H1 (cell line): ENCODE measurements around the gene CLEC1A. TPM values are rescaled to one million over a fixed set of nuclear protein-coding genes. Genes with fewer than 3 reads are reported as not detected.
A peak's percentile ranks its signal among the peaks of the same experiment; 100 is the strongest.

Experiments
- CTCF ChIA-PET: fragments of 300-600 bp; sonication (Branson Sonifier 250); formaldehyde crosslinking; loops from one replicate; lab custom pipeline; 2021; ENCODE audit not compliant: partially characterized antibody; lab: Charles Lee
- POLR2A ChIA-PET: fragments of 300-600 bp; sonication (Branson Sonifier 250); formaldehyde crosslinking; loops from one replicate; lab custom pipeline; 2021; ENCODE audit warnings: inconsistent platforms; ENCODE audit not compliant: partially characterized antibody; lab: Charles Lee
- DNase-seq, 2 experiments: peaks; one replicate each; pipeline versions ENCODE4 v3.0.0 to v3.0.0-alpha.2; 2010 to 2022; ENCODE audit warnings: low spot score in 2 of 2, low read depth in 1 of 2, mixed read lengths in 1 of 2
- FAIRE-seq: peaks from 2 replicates; lab custom pipeline; 2011; peaks lifted over from hg19 to GRCh38; lab: Jason Lieb, UNC
- H2AFZ ChIP-seq: 2 replicates; pipeline ENCODE4 v1.8.1; 2012; ENCODE audit warnings: low read length, inconsistent platforms
- H2AK5ac ChIP-seq: 2 replicates; pipeline ENCODE4 v1.6.1; 2013; ENCODE audit warnings: low read depth, low read length
- H2BK120ac ChIP-seq: replicated peaks from 2 replicates; pipeline ENCODE3; 2013; ENCODE audit warnings: low read depth, low read length, inconsistent platforms
- H2BK12ac ChIP-seq: 2 replicates; pipeline ENCODE4 v1.6.1; 2013; ENCODE audit warnings: low read depth, low read length
- H2BK15ac ChIP-seq: 2 replicates; pipeline ENCODE4 v1.6.1; 2013; ENCODE audit warnings: low read length
- H2BK20ac ChIP-seq: 2 replicates; pipeline ENCODE4 v1.6.1; 2013; ENCODE audit warnings: low read length
- H2BK5ac ChIP-seq: 2 replicates; pipeline ENCODE4 v1.6.1; 2013; ENCODE audit warnings: low read depth, low read length
- H3K14ac ChIP-seq: 2 replicates; pipeline ENCODE4 v1.6.1; 2013; ENCODE audit warnings: inconsistent platforms; ENCODE audit not compliant: insufficient read length
- H3K18ac ChIP-seq: 2 replicates; pipeline ENCODE4 v1.6.1; 2013; ENCODE audit warnings: low read length; ENCODE audit errors: extremely low read depth
- H3K23ac ChIP-seq: 2 replicates; pipeline ENCODE4 v1.6.1; 2013; ENCODE audit warnings: inconsistent platforms; ENCODE audit not compliant: insufficient read length
- H3K23me2 ChIP-seq: 2 replicates; pipeline ENCODE4 v1.6.1; 2013; ENCODE audit warnings: low read depth, low read length
- H3K27ac ChIP-seq: 2 replicates; pipeline ENCODE4 v1.6.1; 2011; ENCODE audit warnings: low read depth, low read length, inconsistent platforms
- H3K27me3 ChIP-seq, 4 experiments: replicated peaks in 1 of 4; 1 replicate in 1 of 4; 2 replicates in 3 of 4; pipeline versions ENCODE4 v1.6.1 to v1.8.1; 2011 to 2013; ENCODE audit warnings: low read length in 3 of 4, mild to moderate bottlenecking in 3 of 4, inconsistent platforms in 2 of 4, mixed read lengths in 2 of 4, moderate library complexity in 1 of 4; ENCODE audit not compliant: control insufficient read depth in 3 of 4, insufficient read depth in 3 of 4; ENCODE audit errors: extremely low read depth in 1 of 4
- H3K36me3 ChIP-seq, 4 experiments: 2 replicates each; pipeline versions ENCODE4 v1.6.1 to v1.8.1; 2011 to 2013; ENCODE audit warnings: mild to moderate bottlenecking in 4 of 4, low read length in 3 of 4, moderate library complexity in 2 of 4, control low read depth in 1 of 4, inconsistent platforms in 1 of 4; ENCODE audit not compliant: insufficient read depth in 4 of 4, control insufficient read depth in 2 of 4
- H3K4ac ChIP-seq: replicated peaks from 2 replicates; pipeline ENCODE3; 2013; ENCODE audit warnings: low read length, low read depth, mixed read lengths, inconsistent platforms; ENCODE audit not compliant: insufficient read length
- H3K4me1 ChIP-seq, 4 experiments: replicated peaks in 1 of 4; 1 replicate in 1 of 4; 2 replicates in 3 of 4; pipeline versions ENCODE4 v1.6.1 to v1.8.1; 2011 to 2013; ENCODE audit warnings: low read length in 3 of 4, inconsistent platforms in 2 of 4, mixed read lengths in 1 of 4; ENCODE audit not compliant: insufficient read depth in 4 of 4, control insufficient read depth in 3 of 4
- H3K4me2 ChIP-seq, 2 experiments: 2 replicates each; pipeline versions ENCODE4 v1.6.1 to v1.8.1; 2011 to 2013; ENCODE audit warnings: low read depth in 2 of 2, low read length in 2 of 2, control low read depth in 1 of 2, inconsistent platforms in 1 of 2, mild to moderate bottlenecking in 1 of 2; ENCODE audit not compliant: insufficient read depth in 1 of 2
- H3K4me3 ChIP-seq, 4 experiments: fragments of 200-600, 300-600 bp in 1 of 4; sonication (generic), shearing (Covaris generic), sonication (Bioruptor Twin) in 1 of 4; 2 replicates each; pipeline versions ENCODE4 v1.5.1 to v1.8.1; 2011 to 2016; ENCODE audit warnings: low read length in 4 of 4, low read depth in 3 of 4, control low read depth in 2 of 4, inconsistent platforms in 2 of 4, mild to moderate bottlenecking in 2 of 4, mixed read lengths in 1 of 4, moderate library complexity in 1 of 4; ENCODE audit not compliant: insufficient read depth in 2 of 4; ENCODE audit errors: extremely low read depth in 1 of 4
- H3K56ac ChIP-seq: replicated peaks from 2 replicates; pipeline ENCODE3; 2013; ENCODE audit warnings: low read depth, mild to moderate bottlenecking, mixed read lengths, low read length, inconsistent platforms; ENCODE audit not compliant: insufficient read length
- H3K79me1 ChIP-seq: 2 replicates; pipeline ENCODE4 v1.6.1; 2013; ENCODE audit warnings: low read depth, low read length, control low read depth
- H3K79me2 ChIP-seq, 2 experiments: 2 replicates each; pipeline versions ENCODE4 v1.6.1 to v1.8.1; 2012 to 2013; ENCODE audit warnings: low read length in 2 of 2, mild to moderate bottlenecking in 2 of 2, inconsistent platforms in 1 of 2; ENCODE audit not compliant: insufficient read depth in 2 of 2, control insufficient read depth in 1 of 2
- H3K9ac ChIP-seq, 4 experiments: replicated peaks in 1 of 4; 1 replicate in 1 of 4; 2 replicates in 3 of 4; pipeline versions ENCODE4 v1.6.1 to v1.8.1; 2011 to 2013; ENCODE audit warnings: low read depth in 3 of 4, low read length in 3 of 4, control low read depth in 2 of 4, mild to moderate bottlenecking in 2 of 4, moderate library complexity in 2 of 4, inconsistent platforms in 1 of 4; ENCODE audit errors: extremely low read depth in 1 of 4
- H3K9me3 ChIP-seq, 2 experiments: 2 replicates each; pipeline versions ENCODE4 v1.6.1 to v1.8.1; 2012 to 2013; ENCODE audit warnings: mild to moderate bottlenecking in 2 of 2, moderate library complexity in 2 of 2, control low read depth in 1 of 2, inconsistent platforms in 1 of 2, low read depth in 1 of 2, low read length in 1 of 2, mixed read lengths in 1 of 2; ENCODE audit not compliant: insufficient read depth in 2 of 2
- H4K20me1 ChIP-seq, 2 experiments: replicated peaks in 1 of 2; 2 replicates each; pipeline versions ENCODE3 to v1.8.1; 2011 to 2013; ENCODE audit warnings: inconsistent platforms in 2 of 2, low read length in 2 of 2, mild to moderate bottlenecking in 1 of 2; ENCODE audit not compliant: insufficient read depth in 2 of 2, control insufficient read depth in 1 of 2
- H4K5ac ChIP-seq: 2 replicates; pipeline ENCODE4 v1.6.1; 2013; ENCODE audit warnings: low read length, low read depth, mixed read lengths, inconsistent platforms; ENCODE audit not compliant: insufficient read length
- H4K8ac ChIP-seq: 2 replicates; pipeline ENCODE4 v1.8.0; 2013; ENCODE audit warnings: mild to moderate bottlenecking, moderate library complexity, low read length, inconsistent platforms; ENCODE audit not compliant: insufficient read depth; ENCODE audit errors: extremely low read depth
- H4K91ac ChIP-seq: replicated peaks from 2 replicates; pipeline ENCODE3; 2013; ENCODE audit warnings: low read length, mixed read lengths, inconsistent platforms; ENCODE audit not compliant: insufficient read length
- CHD1 ChIP-seq: IDR thresholded peaks from 2 replicates; pipeline ENCODE4 v1.6.1; 2012; ENCODE audit warnings: low read depth, low read length, improper control_type of control experiment
- EP300 ChIP-seq, 2 experiments: IDR thresholded peaks; 1 replicate in 1 of 2; 2 replicates in 1 of 2; pipeline ENCODE4 v1.6.1; 2011 to 2012; ENCODE audit warnings: low read depth in 2 of 2, low read length in 2 of 2, mild to moderate bottlenecking in 2 of 2, borderline replicate concordance in 1 of 2, inconsistent platforms in 1 of 2, moderate library complexity in 1 of 2
- GABPA ChIP-seq: IDR thresholded peaks from 2 replicates; pipeline ENCODE4 v1.6.1; 2011; ENCODE audit warnings: mild to moderate bottlenecking, low read length, moderate library complexity, borderline replicate concordance; ENCODE audit not compliant: insufficient read depth
- TCF12 ChIP-seq: IDR thresholded peaks from 2 replicates; pipeline ENCODE4 v1.6.1; 2011; ENCODE audit warnings: low read depth, mild to moderate bottlenecking, low read length
- WGBS, 2 experiments: shearing (Covaris generic) in 1 of 2; methylation state at CpG; one replicate each; pipeline versions ENCODE4 v1.1.6 to v1.1.7; 2013 to 2015; ENCODE audit warnings: low lambda C conversion rate in 2 of 2, mixed read lengths in 2 of 2, inconsistent platforms in 1 of 2, low coverage in 1 of 2, missing lambda C conversion rate in 1 of 2; ENCODE audit not compliant: insufficient replicate concordance in 2 of 2, insufficient coverage in 1 of 2, insufficient read length in 1 of 2; ENCODE audit errors: extremely low coverage in 1 of 2, missing lambda C conversion rate in 1 of 2; 5-methylcytosine and 5-hydroxymethylcytosine counted together
- polyA plus RNA-seq, 7 experiments: library from polyadenylated mRNA; depleted of rRNA in 3 of 7; stranded (reverse) in 5 of 7; unstranded in 2 of 7; fragments of >200 nt in 5 of 7; fragments of 200-250 nt in 2 of 7; gene quantifications; 1 replicate in 5 of 7; 2 replicates in 1 of 7; 4 replicates in 1 of 7; pipeline versions ENCODE4 v1.2.1 to v1.2.3, GENCODE V29; 2011 to 2013; ENCODE audit warnings: missing spikeins in 2 of 7, mixed read lengths in 2 of 7
- total RNA-seq: library from RNA; stranded (reverse); fragmentation: NEBNext Ultra II Directional; extraction: Animal tissue kit (Norgen Biotek cat#: 25700); gene quantifications from 2 replicates; pipeline ENCODE4 v1.2.1, GENCODE V29; 2021

The CLEC1A gene
- total and polyA plus RNA-seq, 2 of the 8 experiments (the other 6 are each of a cell fraction or from before 2014, with no cell fraction given), result 0.20 TPM; not detected in 1

- Histone ChIP-seq H3K9ac (no peak overlapping the region), H3K23ac (no peak overlapping the region), H3K27ac (no peak overlapping the region), H3K79me1 (no peaks in the 10 kb centered on the region), H3K23me2 (no peaks in the 10 kb centered on the region), H2BK12ac (no peak overlapping the region), H4K5ac (no peak overlapping the region), H3K36me3 (no peaks in the 10 kb centered on the region), H3K79me2 (no peaks in the 10 kb centered on the region), H2BK5ac (no peak overlapping the region), H3K4me2 (no peak overlapping the region), H2AK5ac (no peak overlapping the region), H3K4me1 (peaks cover 0 to 3% (median 3%) of the 10 kb centered on the region in 4 experiments; a peak in 5 of 7 replicates), H3K18ac (no peak overlapping the region), H2BK20ac (no peak overlapping the region), H2BK120ac (no peak overlapping the region)
- 50% methylated on average over 8 of the region's 8 CpGs; no CpG with 5 or more reads in 1 of the 2 experiments for WGBS, 2 experiments
- no peak for DNase-seq
- TF ChIP-seq GABPA (no peak), CHD1 (no peak), EP300 (IDR thresholded peaks at IDR 0.05; ENCODE audit: borderline replicate concordance in 1 of 2, low read depth in 2 of 2, low read length in 2 of 2) (no peak), TCF12 (no peak)
- TF ChIP-seq, all 59 proteins: peak for 0
- Histone ChIP-seq H3K14ac (no peak overlapping the region), H4K91ac (no peak overlapping the region), H3K4ac (no peak overlapping the region), H3K9me3 (no peaks in the 10 kb centered on the region), H4K8ac (no peak overlapping the region), H2AFZ (peak overlapping the region; percentile 95), H3K4me3 (no peak overlapping the region), H2BK15ac (no peak overlapping the region), H4K20me1 (no peaks in the 10 kb centered on the region), H3K56ac (no peak overlapping the region), H3K27me3 (no peaks in the 10 kb centered on the region)
- POLR2A ChIA-PET, result no interaction called here
- CTCF ChIA-PET, result interaction anchor here (2.6 kb wide), 1 partner anchor 13 kb away, joined by 9 read pairs; no protein-coding TSS in a partner anchor
- FAIRE-seq, result no peak
These were observed 9.6 kb downstream of the CLEC1A start for GRCh38 chr12:10088955-10089900.
